Skeletal muscle tissue (tissue), 4 donors: ENCODE measurements around the gene ARID5B. TPM values are rescaled to one million over a fixed set of nuclear protein-coding genes. Genes with fewer than 3 reads are reported as not detected.

Source experiments
- H3K27ac ChIP-seq: one replicate; pipeline ENCODE4 v1.7.0; 2013; ENCODE audit warnings: mild to moderate bottlenecking, low read depth, low read length, inconsistent platforms
- H3K27me3 ChIP-seq, 3 donors: one replicate each; pipeline ENCODE4 v1.7.0; 2013; ENCODE audit warnings: low read length in 3 of 3; ENCODE audit not compliant: control insufficient read depth in 3 of 3, insufficient read depth in 3 of 3
- H3K36me3 ChIP-seq, 3 donors: one replicate each; pipeline ENCODE4 v1.7.0; 2013; ENCODE audit warnings: low read length in 3 of 3; ENCODE audit not compliant: control insufficient read depth in 3 of 3, insufficient read depth in 3 of 3
- H3K4me1 ChIP-seq, 3 donors: one replicate each; pipeline ENCODE4 v1.7.0; 2013; ENCODE audit warnings: low read length in 3 of 3, mild to moderate bottlenecking in 3 of 3; ENCODE audit not compliant: control insufficient read depth in 3 of 3, insufficient read depth in 3 of 3
- H3K4me3 ChIP-seq, 3 donors: one replicate each; pipeline ENCODE4 v1.7.0; 2013; ENCODE audit warnings: low read length in 3 of 3
- H3K9ac ChIP-seq, 3 donors: one replicate each; pipeline ENCODE4 v1.7.0; 2013; ENCODE audit warnings: low read length in 3 of 3, mild to moderate bottlenecking in 3 of 3, moderate library complexity in 2 of 3, low read depth in 1 of 3
- H3K9me3 ChIP-seq, 3 donors: one replicate each; pipeline ENCODE4 v1.7.0; 2013; ENCODE audit warnings: low read length in 3 of 3; ENCODE audit not compliant: control insufficient read depth in 3 of 3
- total RNA-seq: library from RNA; depleted of rRNA; stranded (reverse); fragments of >200 nt; gene quantifications from one replicate; pipeline ENCODE4 v1.2.3, GENCODE V29; 2014
- donor health status: Osteomylitis.

Gene ARID5B
- total RNA-seq, 1 donor from 2014 or later, result 27.7 TPM

DNA sequence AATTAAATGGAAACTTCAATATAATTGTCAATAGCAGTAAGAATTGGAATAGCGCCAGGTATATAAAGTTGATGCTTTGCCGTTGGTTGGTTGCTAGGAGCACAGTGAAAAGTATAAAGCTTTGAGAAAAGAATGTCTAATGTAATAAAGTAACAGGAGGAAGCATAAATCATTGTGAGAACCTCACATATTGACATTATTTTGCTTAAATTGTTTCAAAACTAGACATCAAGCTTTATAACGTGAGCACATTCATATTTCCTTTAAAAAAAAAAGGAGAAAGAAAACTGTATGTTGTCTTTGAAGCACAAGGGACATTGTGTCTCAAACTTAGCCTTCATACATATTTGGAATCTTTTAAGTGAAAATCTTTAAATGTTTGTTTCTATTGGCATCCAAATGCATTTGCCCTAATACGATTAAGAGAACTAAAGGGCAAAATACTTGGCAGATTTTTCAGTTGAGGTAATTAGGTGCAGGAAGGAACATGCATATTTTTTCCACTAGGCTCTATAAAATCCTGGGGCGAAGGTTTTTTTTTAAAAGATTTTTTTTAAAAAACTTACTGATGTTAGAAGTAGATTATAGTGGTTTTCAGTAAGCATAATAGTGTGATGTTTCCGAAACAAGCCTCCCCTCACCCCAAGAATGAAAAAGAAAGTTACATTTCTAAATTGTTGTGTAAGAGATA is 92.4 kb downstream of the ARID5B start:
- H3K4me3 ChIP-seq, result peak overlapping the region in 1 of 3 donors; percentile 60

DNA sequence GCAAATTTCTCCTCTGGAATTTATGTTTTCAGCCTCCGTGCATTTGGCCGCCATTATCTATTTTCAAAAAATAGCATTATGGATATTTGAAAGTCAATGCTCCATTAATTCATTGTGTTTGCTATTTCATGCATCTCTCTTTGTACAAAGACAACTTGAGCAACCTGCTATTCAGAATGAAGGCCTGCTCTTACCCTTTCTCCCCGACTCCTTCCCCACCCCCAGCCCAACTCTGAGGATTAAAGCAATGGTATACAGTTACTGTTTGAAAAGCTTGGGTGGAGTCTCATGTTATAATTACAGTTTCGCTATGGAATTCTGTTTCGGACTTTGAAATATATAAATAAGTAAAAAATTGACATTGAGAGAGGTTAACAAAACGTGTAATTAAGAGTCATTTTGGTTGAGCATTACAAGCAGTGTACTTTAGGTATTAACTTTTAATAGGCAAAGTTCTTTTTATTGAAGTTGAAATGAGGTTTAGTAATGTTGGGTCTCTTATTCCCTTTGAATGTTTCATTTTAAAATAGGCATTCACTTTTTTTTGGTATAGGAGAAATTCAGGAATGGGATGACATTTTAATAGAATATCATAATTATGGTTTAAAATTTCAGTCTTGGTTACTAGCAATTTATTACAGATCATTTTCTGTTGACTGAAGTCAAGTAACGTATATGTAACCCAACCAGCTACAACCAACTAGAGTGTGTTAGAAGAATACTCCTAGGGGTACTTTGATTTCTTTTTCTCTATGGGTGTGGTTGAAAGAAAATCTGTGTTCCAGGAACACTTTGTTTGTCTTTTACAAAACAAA is 93.1 kb downstream of the ARID5B start:
- Histone ChIP-seq H3K9ac (peak overlapping the region in 1 of 3 donors; percentile 46), H3K36me3 (peaks cover 0 to 3% (median 0%) of the 10 kb centered on the region in 3 donors), H3K4me3 (no peak overlapping the region), H3K27me3 (no peaks in the 10 kb centered on the region), H3K9me3 (no peaks in the 10 kb centered on the region), H3K27ac (peak overlapping the region; percentile 78), H3K4me1 (peaks cover 9 to 27% (median 9%) of the 10 kb centered on the region in 3 donors)

More for the DNA sequence above, 92.4 kb downstream of the ARID5B start:
- H3K9ac ChIP-seq, result peak overlapping the region in 2 of 3 donors; percentile 47 to 69
- H3K4me1 ChIP-seq, result peaks cover 9 to 27% (median 9%) of the 10 kb centered on the region in 3 donors
- H3K27me3 ChIP-seq, result no peaks in the 10 kb centered on the region
- peaks cover 0 to 3% (median 0%) of the 10 kb centered on the region in 3 donors for H3K36me3 ChIP-seq
- H3K27ac ChIP-seq, result peak overlapping the region; percentile 78
- H3K9me3 ChIP-seq, result no peaks in the 10 kb centered on the region

DNA sequence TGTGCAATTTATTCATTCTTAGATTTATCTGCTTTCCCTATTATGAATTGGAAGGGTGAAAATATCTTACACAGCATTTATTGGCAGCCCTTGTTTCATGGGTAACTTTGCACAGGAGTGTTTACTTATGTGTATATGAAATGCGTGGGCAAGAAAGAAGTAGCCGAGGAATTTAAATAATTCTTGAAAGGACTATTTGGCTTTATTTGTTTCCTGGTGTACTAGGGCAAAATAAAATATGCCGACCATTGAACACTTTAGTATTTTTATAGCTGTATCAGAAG is 93.7 kb downstream of the ARID5B start:
- H3K27ac ChIP-seq, result peak overlapping the region; percentile 78
- H3K27me3 ChIP-seq, result no peaks in the 10 kb centered on the region
- peaks cover 0 to 3% (median 0%) of the 10 kb centered on the region in 3 donors for H3K36me3 ChIP-seq
- no peaks in the 10 kb centered on the region for H3K9me3 ChIP-seq
- H3K9ac ChIP-seq, result no peak overlapping the region
- peaks cover 9 to 27% (median 9%) of the 10 kb centered on the region in 3 donors for H3K4me1 ChIP-seq
- no peak overlapping the region for H3K4me3 ChIP-seq

DNA sequence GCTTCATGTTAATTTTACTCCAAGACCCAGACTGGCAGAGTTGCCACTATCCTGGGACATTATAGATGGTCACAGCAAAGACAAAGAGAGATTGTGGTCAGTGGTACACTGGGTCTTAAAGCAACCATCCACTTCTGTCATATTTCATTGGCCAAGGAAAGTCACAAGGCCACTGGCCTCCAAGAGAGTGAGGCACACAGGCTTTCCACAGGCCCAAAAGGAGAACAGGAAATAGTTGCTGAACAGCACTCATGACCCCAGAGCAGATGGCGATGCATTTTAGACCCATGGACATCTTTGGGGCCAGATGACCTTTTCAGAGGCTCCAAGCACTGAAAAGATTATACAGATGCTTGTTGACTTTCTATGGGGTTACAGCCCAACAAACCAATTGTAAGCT is 97.4 kb downstream of the ARID5B start:
- H3K27ac ChIP-seq, result no peak overlapping the region
- no peak overlapping the region for H3K9ac ChIP-seq
- H3K4me3 ChIP-seq, result no peak overlapping the region
- no peaks in the 10 kb centered on the region for H3K9me3 ChIP-seq
- no peaks in the 10 kb centered on the region for H3K27me3 ChIP-seq
- peaks cover 0 to 5% (median 0%) of the 10 kb centered on the region in 3 donors for H3K36me3 ChIP-seq
- H3K4me1 ChIP-seq, result peaks cover 0 to 7% (median 3%) of the 10 kb centered on the region in 3 donors

DNA sequence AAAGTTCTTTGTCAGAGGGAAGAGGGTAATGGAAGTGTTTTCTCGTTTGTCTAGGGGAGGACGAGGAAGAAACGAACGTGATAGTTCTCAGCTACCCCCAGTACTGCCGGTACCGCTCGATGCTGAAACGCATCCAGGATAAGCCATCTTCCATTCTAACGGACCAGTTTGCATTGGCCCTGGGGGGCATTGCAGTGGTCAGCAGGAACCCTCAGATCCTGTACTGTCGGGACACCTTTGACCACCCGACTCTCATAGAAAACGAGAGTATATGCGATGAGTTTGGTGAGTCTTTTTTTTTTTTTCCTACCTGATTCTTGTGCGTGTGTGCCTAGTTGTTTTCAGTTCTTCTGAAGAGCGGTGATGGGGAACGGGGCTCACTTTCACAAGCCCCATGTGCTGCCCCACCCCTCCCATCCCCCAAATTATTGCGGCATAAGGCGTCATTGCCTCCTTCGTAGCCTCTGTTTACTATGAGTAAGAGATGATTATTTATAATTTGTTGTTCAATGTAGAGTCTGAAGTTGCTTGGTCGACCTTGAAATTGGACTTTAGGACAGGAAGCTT is 98.6 kb downstream of the ARID5B start:
- no peak overlapping the region for H3K27ac ChIP-seq
- H3K4me3 ChIP-seq, result no peak overlapping the region
- peaks cover 0 to 8% (median 7%) of the 10 kb centered on the region in 3 donors for H3K4me1 ChIP-seq
- no peaks in the 10 kb centered on the region for H3K27me3 ChIP-seq
- no peak overlapping the region for H3K9ac ChIP-seq
- peaks cover 0 to 5% (median 0%) of the 10 kb centered on the region in 3 donors for H3K36me3 ChIP-seq
- no peaks in the 10 kb centered on the region for H3K9me3 ChIP-seq

DNA sequence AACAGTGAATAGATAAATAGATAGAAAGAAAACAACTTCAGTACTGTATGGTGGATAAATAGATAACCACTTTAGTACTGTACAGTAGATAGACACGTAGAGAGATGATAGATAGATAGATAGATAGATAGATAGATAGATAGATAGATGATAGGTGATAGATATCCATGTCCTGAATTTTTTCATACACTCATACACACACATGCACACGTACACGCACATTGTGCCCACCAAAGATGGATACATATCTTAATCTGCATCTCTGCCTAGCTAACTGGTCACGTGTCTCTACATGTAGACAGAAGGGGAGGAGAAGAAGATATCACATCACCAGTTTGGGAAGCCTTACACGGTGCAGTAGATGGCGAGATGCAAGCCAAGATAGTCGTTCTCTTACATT is 99.2 kb downstream of the ARID5B start:
- H3K27ac ChIP-seq, result no peak overlapping the region
- peaks cover 0 to 5% (median 0%) of the 10 kb centered on the region in 3 donors for H3K36me3 ChIP-seq
- peaks cover 0 to 8% (median 6%) of the 10 kb centered on the region in 3 donors for H3K4me1 ChIP-seq

DNA sequence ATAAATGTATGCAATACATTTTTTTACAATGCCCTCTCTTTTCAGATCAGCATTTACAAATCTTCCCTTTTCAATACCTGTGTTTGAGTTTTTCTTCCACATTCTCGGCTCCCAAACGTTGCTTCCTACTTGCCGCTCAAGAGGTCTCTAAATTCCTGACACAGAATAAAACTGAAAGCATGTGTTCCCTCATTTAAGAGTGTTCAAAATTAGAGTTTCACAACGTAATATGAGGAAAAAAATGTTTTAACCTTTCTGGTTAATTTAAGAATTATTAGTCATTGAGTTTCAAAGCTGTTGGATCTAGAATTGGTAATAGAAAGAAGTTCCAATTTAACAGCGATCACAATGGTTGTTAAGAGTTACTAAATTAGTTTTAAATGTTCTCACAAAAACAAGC is 100.4 kb downstream of the ARID5B start:
- Histone ChIP-seq H3K36me3 (peaks cover 0 to 5% (median 0%) of the 10 kb centered on the region in 3 donors), H3K27ac (peak overlapping the region; percentile 3), H3K27me3 (no peaks in the 10 kb centered on the region), H3K4me1 (peaks cover 0 to 8% (median 4%) of the 10 kb centered on the region in 3 donors), H3K9ac (no peak overlapping the region), H3K4me3 (no peak overlapping the region), H3K9me3 (no peaks in the 10 kb centered on the region)

More for the DNA sequence above, 99.2 kb downstream of the ARID5B start:
- no peaks in the 10 kb centered on the region for H3K9me3 ChIP-seq
- H3K4me3 ChIP-seq, result no peak overlapping the region
- no peak overlapping the region for H3K9ac ChIP-seq
- no peaks in the 10 kb centered on the region for H3K27me3 ChIP-seq

DNA sequence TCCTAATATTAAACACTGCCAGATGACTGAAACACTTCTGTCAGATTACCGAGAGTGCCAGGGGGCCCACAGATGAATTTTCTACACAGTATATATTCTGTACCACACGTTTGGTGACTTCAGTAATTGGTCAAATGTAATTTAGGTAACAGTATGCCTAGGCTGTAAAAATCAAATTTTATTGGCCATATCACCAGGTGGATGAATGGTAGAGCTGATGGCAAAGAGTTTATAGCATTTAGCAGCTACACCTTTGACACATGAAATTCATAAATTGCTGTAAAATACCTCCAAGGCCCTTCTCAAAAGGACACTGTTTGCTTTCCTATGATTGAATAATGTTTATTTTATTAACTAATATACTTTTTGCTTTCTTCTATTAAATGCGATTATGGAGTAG is 101.3 kb downstream of the ARID5B start:
- H3K4me1 ChIP-seq, result peaks cover 0 to 8% (median 6%) of the 10 kb centered on the region in 3 donors
- no peak overlapping the region for H3K4me3 ChIP-seq
- H3K36me3 ChIP-seq, result peaks cover 0 to 5% (median 0%) of the 10 kb centered on the region in 3 donors
- H3K9me3 ChIP-seq, result no peaks in the 10 kb centered on the region
- H3K27me3 ChIP-seq, result no peaks in the 10 kb centered on the region
- no peak overlapping the region for H3K27ac ChIP-seq
- H3K9ac ChIP-seq, result no peak overlapping the region

DNA sequence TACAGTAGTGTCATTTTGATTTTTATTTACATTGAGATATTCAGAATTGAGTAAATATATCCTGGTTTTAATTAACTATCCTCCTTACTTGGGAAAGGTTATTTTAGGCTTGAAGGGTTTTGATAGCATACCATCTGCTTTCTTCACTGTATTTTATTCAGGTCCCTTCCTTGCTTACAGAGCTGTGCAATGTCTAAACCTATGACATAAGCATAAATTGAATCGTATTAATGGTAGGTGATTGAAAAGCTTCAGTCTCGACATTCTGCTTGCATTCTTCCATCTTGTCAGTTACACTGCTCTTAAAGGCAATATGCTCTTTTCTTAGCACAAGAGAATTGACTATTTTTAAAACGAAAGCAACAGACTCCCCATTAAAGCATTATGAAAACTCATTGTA is 102.5 kb downstream of the ARID5B start:
- no peaks in the 10 kb centered on the region for H3K9me3 ChIP-seq
- no peak overlapping the region for H3K4me3 ChIP-seq
- H3K36me3 ChIP-seq, result peaks cover 0 to 2% (median 0%) of the 10 kb centered on the region in 3 donors
- peaks cover 3 to 14% (median 10%) of the 10 kb centered on the region in 3 donors for H3K4me1 ChIP-seq
- no peaks in the 10 kb centered on the region for H3K27me3 ChIP-seq
- no peak overlapping the region for H3K9ac ChIP-seq
- no peak overlapping the region for H3K27ac ChIP-seq
